Measurements from ENCODE around the gene TMIE.

Gene TMIE

GRCh38 chr3:46701181-46701939, at the start of gene TMIE:
TSS of gene TMIE (plus strand) at chr3:46701392. CDS start at chr3:46701488, 96 bp downstream.
- DNase-seq = no peak

GRCh38 chr3:46655271-46655670, 45.9 kb upstream of the TMIE start:
- no peak for DNase-seq

- DNase-seq = no peak
These were observed 44.2 kb upstream of the TMIE start for GRCh38 chr3:46656778-46657556.

GRCh38 chr3:46659285-46659684, 41.9 kb upstream of the TMIE start:
- DNase-seq = no peak

- no peak for DNase-seq
These were observed 41.2 kb upstream of the TMIE start for GRCh38 chr3:46660003-46660402.

- no peak for DNase-seq
These were observed 40.4 kb upstream of the TMIE start for GRCh38 chr3:46660543-46661523.

- DNase-seq = no peak
These were observed 39.1 kb upstream of the TMIE start for GRCh38 chr3:46661776-46662766.

GRCh38 chr3:46662771-46663551, 38.2 kb upstream of the TMIE start:
- DNase-seq = peak; percentile 76

- DNase-seq = no peak
These were observed 37.5 kb upstream of the TMIE start for GRCh38 chr3:46663591-46664135.

- no peak for DNase-seq
These were observed 36.8 kb upstream of the TMIE start for GRCh38 chr3:46664188-46664970.

- peak; percentile 28 for DNase-seq
These were observed 36.0 kb upstream of the TMIE start for GRCh38 chr3:46664971-46665762.

GRCh38 chr3:46665763-46666452, 35.3 kb upstream of the TMIE start:
- peak; percentile 37 for DNase-seq

GRCh38 chr3:46666453-46666845, 34.7 kb upstream of the TMIE start:
- peak; percentile 33 for DNase-seq

GRCh38 chr3:46667061-46667621, 34.1 kb upstream of the TMIE start:
- peak; percentile 24 for DNase-seq

GRCh38 chr3:46667657-46668056, 33.5 kb upstream of the TMIE start:
- no peak for DNase-seq

GRCh38 chr3:46668116-46668515, 33.1 kb upstream of the TMIE start:
- DNase-seq = peak; percentile 39

GRCh38 chr3:46668591-46668990, 32.6 kb upstream of the TMIE start:
- peak; percentile 38 for DNase-seq

Data from right forelimb (tissue), 1 donor.